ENCODE results near the gene BAG5. TPM values are rescaled to one million over a fixed set of nuclear protein-coding genes. Genes with fewer than 3 reads are reported as not detected.

BAG5 gene
- total RNA-seq, 1 donor from 2014 or later = 23.5 TPM

- H3K4me1 Mint-ChIP-seq (ENCODE audit: low read depth) = peaks cover 5% of the 10 kb centered on the region
- no peaks in the 10 kb centered on the region for H3K27me3 Mint-ChIP-seq
- no peak for DNase-seq (ENCODE audit: low spot score, unreplicated experiment)
- H3K9me3 Mint-ChIP-seq (ENCODE audit: low read depth) = no peaks in the 10 kb centered on the region
- H3K36me3 Mint-ChIP-seq (ENCODE audit: insufficient read depth) = no peaks in the 10 kb centered on the region
- no peak overlapping the region for H3K27ac Mint-ChIP-seq
- no peak overlapping the region for H3K4me3 Mint-ChIP-seq (ENCODE audit: low read depth)
- no peak for TF ChIP-seq CTCF (IDR thresholded peaks at IDR 0.05; ENCODE audit: unreplicated experiment)
Measured at GRCh38 chr14:103548463-103549351, 13.8 kb downstream of the BAG5 start.

- H3K27ac Mint-ChIP-seq = no peak overlapping the region
- no peak overlapping the region for H3K4me3 Mint-ChIP-seq (ENCODE audit: low read depth)
Measured at GRCh38 chr14:103547941-103548462, 14.5 kb downstream of the BAG5 start.

GRCh38 chr14:103547455-103547940, 15.0 kb downstream of the BAG5 start:
- no peaks in the 10 kb centered on the region for H3K9me3 Mint-ChIP-seq (ENCODE audit: low read depth)
- H3K27me3 Mint-ChIP-seq = no peaks in the 10 kb centered on the region
- no peaks in the 10 kb centered on the region for H3K36me3 Mint-ChIP-seq (ENCODE audit: insufficient read depth)
- H3K27ac Mint-ChIP-seq = no peak overlapping the region
- H3K4me1 Mint-ChIP-seq (ENCODE audit: low read depth) = peaks cover 5% of the 10 kb centered on the region
- no peak for DNase-seq (ENCODE audit: low spot score, unreplicated experiment)
- TF ChIP-seq CTCF (IDR thresholded peaks at IDR 0.05; ENCODE audit: unreplicated experiment) = no peak
- no peak overlapping the region for H3K4me3 Mint-ChIP-seq (ENCODE audit: low read depth)

More at GRCh38 chr14:103547941-103548462, 14.5 kb downstream of the BAG5 start:
- H3K4me1 Mint-ChIP-seq (ENCODE audit: low read depth) = peaks cover 5% of the 10 kb centered on the region
- H3K36me3 Mint-ChIP-seq (ENCODE audit: insufficient read depth) = no peaks in the 10 kb centered on the region
- H3K27me3 Mint-ChIP-seq = no peaks in the 10 kb centered on the region
- DNase-seq (ENCODE audit: low spot score, unreplicated experiment) = no peak
- no peak for TF ChIP-seq CTCF (IDR thresholded peaks at IDR 0.05; ENCODE audit: unreplicated experiment)
- H3K9me3 Mint-ChIP-seq (ENCODE audit: low read depth) = no peaks in the 10 kb centered on the region

GRCh38 chr14:103546652-103547454, 15.6 kb downstream of the BAG5 start:
- Mint-ChIP-seq H3K9me3 (ENCODE audit: low read depth) (no peaks in the 10 kb centered on the region), H3K4me1 (ENCODE audit: low read depth) (peaks cover 5% of the 10 kb centered on the region), H3K27ac (peak overlapping the region; percentile 56), H3K27me3 (no peaks in the 10 kb centered on the region), H3K36me3 (ENCODE audit: insufficient read depth) (no peaks in the 10 kb centered on the region), H3K4me3 (ENCODE audit: low read depth) (no peak overlapping the region)
- peak; percentile 98 for TF ChIP-seq CTCF (IDR thresholded peaks at IDR 0.05; ENCODE audit: unreplicated experiment)
- DNase-seq (ENCODE audit: low spot score, unreplicated experiment) = peak; percentile 90

Measured in progenitor cell of endocrine pancreas (in vitro differentiated cells).